HEK293 (cell line): ENCODE measurements around the gene SLC25A14.
"Not testable (repeated sequence)": the region's sequence is repeated elsewhere in the genome, so short reads cannot be mapped to it uniquely, and the experiment has no call there.

Source experiments
- CTCF ChIA-PET: fragments of 350-600 bp; formaldehyde crosslinking; extraction: SDS; loops from one replicate; lab custom pipeline; 2021; ENCODE audit warnings: antibody characterized with exemption; lab: Yijun Ruan, JAX
- POLR2A ChIA-PET: fragments of 300-600 bp; formaldehyde crosslinking; extraction: SDS; loops from one replicate; lab custom pipeline; 2020; ENCODE audit warnings: antibody characterized with exemption, inconsistent platforms; lab: Yijun Ruan, JAX
- H3K27ac ChIP-seq: fragments of 200-500 bp; sonication (Bioruptor generic); 2 replicates; pipeline ENCODE4 v1.5.1; 2014; ENCODE audit warnings: low read depth, low read length, control low read depth, inconsistent platforms; ENCODE audit errors: extremely low read depth
- H3K36me3 ChIP-seq, 2 experiments: fragments of 200-500 bp in 1 of 2; sonication (Bioruptor generic) in 1 of 2; 1 replicate in 1 of 2; 2 replicates in 1 of 2; pipeline ENCODE4 v1.5.1; 2014 to 2017; ENCODE audit warnings: inconsistent platforms in 2 of 2, low read length in 2 of 2; ENCODE audit not compliant: control insufficient read depth in 2 of 2, insufficient read depth in 1 of 2
- H3K4me1 ChIP-seq: fragments of 200-500 bp; sonication (Bioruptor generic); 2 replicates; pipeline ENCODE4 v1.5.1; 2014; ENCODE audit warnings: mild to moderate bottlenecking, low read length, inconsistent platforms; ENCODE audit not compliant: control insufficient read depth, insufficient read depth
- H3K4me3 ChIP-seq: 2 replicates; pipeline ENCODE4 v1.5.1; 2011; ENCODE audit warnings: low read depth, mild to moderate bottlenecking, control low read depth, low read length, moderate library complexity
- H3K9me3 ChIP-seq: fragments of 200-500 bp; sonication (Bioruptor generic); 2 replicates; pipeline ENCODE4 v1.5.1; 2014; ENCODE audit warnings: low read depth, low read length, inconsistent platforms; ENCODE audit not compliant: control insufficient read depth, insufficient read depth
- FEZF1 ChIP-seq: fragments of 450-650 bp; formaldehyde crosslinking; IDR thresholded peaks from 2 replicates; pipeline ENCODE4 v1.5.1; 2016; ENCODE audit warnings: missing biosample characterization, missing genetic modification characterization
- OVOL3 ChIP-seq: fragments of 450-650 bp; formaldehyde crosslinking; IDR thresholded peaks from 2 replicates; pipeline ENCODE4 v1.5.1; 2016; ENCODE audit warnings: missing biosample characterization, missing genetic modification characterization
- SP3 ChIP-seq: fragments of 450-650 bp; formaldehyde crosslinking; IDR thresholded peaks from 2 replicates; pipeline ENCODE4 v1.5.1; 2016; ENCODE audit warnings: missing biosample characterization, missing genetic modification characterization
- ZBTB49 ChIP-seq: fragments of 450-650 bp; formaldehyde crosslinking; IDR thresholded peaks from 2 replicates; pipeline ENCODE4 v1.5.1; 2016; ENCODE audit warnings: missing biosample characterization, missing genetic modification characterization, low read depth
- ZFP3 ChIP-seq: fragments of 450-650 bp; formaldehyde crosslinking; IDR thresholded peaks from 2 replicates; pipeline ENCODE4 v1.5.1; 2016; ENCODE audit warnings: low read depth, missing biosample characterization, missing genetic modification characterization
- ZFP41 ChIP-seq: fragments of 450-650 bp; formaldehyde crosslinking; IDR thresholded peaks from 2 replicates; pipeline ENCODE4 v1.5.1; 2016; ENCODE audit warnings: missing biosample characterization, missing genetic modification characterization, borderline replicate concordance
- ZNF133 ChIP-seq: fragments of 450-650 bp; formaldehyde crosslinking; IDR thresholded peaks from 2 replicates; pipeline ENCODE4 v1.5.1; 2016; ENCODE audit warnings: missing biosample characterization, missing genetic modification characterization
- ZNF18 ChIP-seq: fragments of 450-650 bp; formaldehyde crosslinking; IDR thresholded peaks from 2 replicates; pipeline ENCODE4 v1.5.1; 2016; ENCODE audit warnings: missing biosample characterization, missing genetic modification characterization
- ZNF214 ChIP-seq: fragments of 450-650 bp; formaldehyde crosslinking; IDR thresholded peaks from 2 replicates; pipeline ENCODE4 v1.5.1; 2017; ENCODE audit warnings: missing biosample characterization, mild to moderate bottlenecking, missing genetic modification characterization, borderline replicate concordance
- ZNF223 ChIP-seq: fragments of 450-650 bp; formaldehyde crosslinking; IDR thresholded peaks from 2 replicates; pipeline ENCODE4 v1.5.1; 2016; ENCODE audit warnings: missing biosample characterization, missing genetic modification characterization
- ZNF24 ChIP-seq: fragments of 450-650 bp; formaldehyde crosslinking; IDR thresholded peaks from 2 replicates; pipeline ENCODE4 v1.5.1; 2016; ENCODE audit warnings: missing biosample characterization, missing genetic modification characterization
- ZNF280C ChIP-seq: fragments of 450-650 bp; formaldehyde crosslinking; IDR thresholded peaks from 2 replicates; pipeline ENCODE4 v1.5.1; 2016; ENCODE audit warnings: missing biosample characterization, missing genetic modification characterization
- ZNF324 ChIP-seq: fragments of 450-650 bp; formaldehyde crosslinking; IDR thresholded peaks from 2 replicates; pipeline ENCODE4 v1.5.1; 2016; ENCODE audit warnings: missing biosample characterization, missing genetic modification characterization
- ZNF341 ChIP-seq: fragments of 450-650 bp; formaldehyde crosslinking; IDR thresholded peaks from 2 replicates; pipeline ENCODE4; 2016; ENCODE audit warnings: low read depth, missing biosample characterization, missing genetic modification characterization
- ZNF561 ChIP-seq: fragments of 450-650 bp; IDR thresholded peaks from 2 replicates; pipeline ENCODE4 v1.5.1; 2018; ENCODE audit warnings: missing biosample characterization, missing genetic modification characterization, borderline replicate concordance
- ZNF571 ChIP-seq: fragments of 450-650 bp; formaldehyde crosslinking; IDR thresholded peaks from 2 replicates; pipeline ENCODE4 v1.5.0; 2017; ENCODE audit warnings: missing biosample characterization, missing genetic modification characterization
- ZNF843 ChIP-seq: fragments of 450-650 bp; formaldehyde crosslinking; IDR thresholded peaks from 2 replicates; pipeline ENCODE4 v1.5.1; 2016; ENCODE audit warnings: missing biosample characterization, missing genetic modification characterization

Gene SLC25A14

GRCh38 chrX:130301977-130302376, 37.7 kb upstream of the SLC25A14 start:
- Histone ChIP-seq H3K9me3 (no peaks in the 10 kb centered on the region), H3K36me3 (no peaks in the 10 kb centered on the region), H3K27ac (no peak overlapping the region), H3K4me1 (no peaks in the 10 kb centered on the region), H3K4me3 (no peak overlapping the region)
- ChIA-PET POLR2A (no interaction called here), CTCF (no interaction called here)
- TF ChIP-seq FEZF1 (tag by site-specific recombination) = no peak

- TF ChIP-seq ZNF18 = no peak
- no peak for TF ChIP-seq ZNF341 (tag by site-specific recombination)
- no peak for TF ChIP-seq ZNF561 (tag by site-specific recombination)
- TF ChIP-seq SP3 = no peak
- no peak for TF ChIP-seq ZNF133 (tag by site-specific recombination)
- no peak for TF ChIP-seq ZFP3
- no peak for TF ChIP-seq OVOL3 (tag by site-specific recombination)
- no peak for TF ChIP-seq ZNF223 (tag by site-specific recombination)
- no peak for TF ChIP-seq ZFP41 (tag by site-specific recombination)
- TF ChIP-seq ZNF843 (tag by site-specific recombination) = no peak
- no peak for TF ChIP-seq ZNF280C (tag by site-specific recombination)
- no peak for TF ChIP-seq ZNF571 (tag by site-specific recombination)
- no peak for TF ChIP-seq ZNF324
- no peak for TF ChIP-seq ZNF24
- no peak for TF ChIP-seq ZBTB49 (tag by site-specific recombination)
- no peak for TF ChIP-seq ZNF214
- H3K4me1 ChIP-seq = no peaks in the 10 kb centered on the region
- H3K9me3 ChIP-seq = no peaks in the 10 kb centered on the region
- H3K27ac ChIP-seq = no peak overlapping the region
- ChIA-PET CTCF (no interaction called here), POLR2A (no interaction called here)
- no peak overlapping the region for H3K4me3 ChIP-seq
- no peaks in the 10 kb centered on the region for H3K36me3 ChIP-seq
Observed at GRCh38 chrX:130304587-130305368, 34.9 kb upstream of the SLC25A14 start.

- CTCF ChIA-PET = interaction anchor here (1.0 kb wide), 1 partner anchor 11 kb away, joined by 4 read pairs; no protein-coding TSS in a partner anchor
- H3K9me3 ChIP-seq, H3K4me3 ChIP-seq, H3K36me3 ChIP-seq, POLR2A ChIA-PET, H3K4me1 ChIP-seq, H3K27ac ChIP-seq: not testable (repeated sequence)
Observed at GRCh38 chrX:130319886-130320285, 19.8 kb upstream of the SLC25A14 start.
